ENCODE data around the gene NR3C1. TPM values are rescaled to one million over a fixed set of nuclear protein-coding genes. Genes with fewer than 3 reads are reported as not detected.

NR3C1 gene
- total RNA-seq, 1 donor from 2014 or later = 2.3 TPM

GRCh38 chr5:143284521-143284920, 119.0 kb downstream of the NR3C1 start:
- Mint-ChIP-seq H3K9me3 (ENCODE audit: unreplicated experiment) (no peaks in the 10 kb centered on the region), H3K4me3 (ENCODE audit: unreplicated experiment) (no peak overlapping the region), H3K27me3 (ENCODE audit: unreplicated experiment) (no peaks in the 10 kb centered on the region), H3K27ac (ENCODE audit: unreplicated experiment) (no peak overlapping the region), H3K36me3 (ENCODE audit: unreplicated experiment) (peaks cover 6% of the 10 kb centered on the region), H3K4me1 (ENCODE audit: low read depth, unreplicated experiment) (no peaks in the 10 kb centered on the region)
- DNase-seq = no peak
- TF ChIP-seq CTCF (IDR thresholded peaks at IDR 0.05; ENCODE audit: partially characterized antibody, unreplicated experiment) = no peak

- Mint-ChIP-seq H3K4me3 (ENCODE audit: unreplicated experiment) (no peak overlapping the region), H3K27me3 (ENCODE audit: unreplicated experiment) (no peaks in the 10 kb centered on the region), H3K9me3 (ENCODE audit: unreplicated experiment) (no peaks in the 10 kb centered on the region), H3K36me3 (ENCODE audit: unreplicated experiment) (peaks cover 6% of the 10 kb centered on the region), H3K27ac (ENCODE audit: unreplicated experiment) (no peak overlapping the region), H3K4me1 (ENCODE audit: low read depth, unreplicated experiment) (no peaks in the 10 kb centered on the region)
- no peak for DNase-seq
- no peak for TF ChIP-seq CTCF (IDR thresholded peaks at IDR 0.05; ENCODE audit: partially characterized antibody, unreplicated experiment)
Observed at GRCh38 chr5:143284002-143284401, 119.5 kb downstream of the NR3C1 start.

- TF ChIP-seq CTCF (IDR thresholded peaks at IDR 0.05; ENCODE audit: partially characterized antibody, unreplicated experiment) = no peak
- no peak overlapping the region for H3K4me3 Mint-ChIP-seq (ENCODE audit: unreplicated experiment)
- no peak for DNase-seq
- H3K9me3 Mint-ChIP-seq (ENCODE audit: unreplicated experiment) = no peaks in the 10 kb centered on the region
- no peaks in the 10 kb centered on the region for H3K27me3 Mint-ChIP-seq (ENCODE audit: unreplicated experiment)
- no peaks in the 10 kb centered on the region for H3K4me1 Mint-ChIP-seq (ENCODE audit: low read depth, unreplicated experiment)
- H3K36me3 Mint-ChIP-seq (ENCODE audit: unreplicated experiment) = peaks cover 6% of the 10 kb centered on the region
- H3K27ac Mint-ChIP-seq (ENCODE audit: unreplicated experiment) = no peak overlapping the region
Observed at GRCh38 chr5:143281226-143281625, 122.3 kb downstream of the NR3C1 start.

GRCh38 chr5:143279698-143280097, 123.8 kb downstream of the NR3C1 start:
- no peaks in the 10 kb centered on the region for H3K9me3 Mint-ChIP-seq (ENCODE audit: unreplicated experiment)
- no peak overlapping the region for H3K4me3 Mint-ChIP-seq (ENCODE audit: unreplicated experiment)
- no peak for DNase-seq
- TF ChIP-seq CTCF (IDR thresholded peaks at IDR 0.05; ENCODE audit: partially characterized antibody, unreplicated experiment) = no peak
- H3K27ac Mint-ChIP-seq (ENCODE audit: unreplicated experiment) = no peak overlapping the region
- no peaks in the 10 kb centered on the region for H3K27me3 Mint-ChIP-seq (ENCODE audit: unreplicated experiment)
- H3K4me1 Mint-ChIP-seq (ENCODE audit: low read depth, unreplicated experiment) = no peaks in the 10 kb centered on the region
- peaks cover 6% of the 10 kb centered on the region for H3K36me3 Mint-ChIP-seq (ENCODE audit: unreplicated experiment)

- Mint-ChIP-seq H3K9me3 (ENCODE audit: unreplicated experiment) (no peaks in the 10 kb centered on the region), H3K36me3 (ENCODE audit: unreplicated experiment) (no peaks in the 10 kb centered on the region), H3K27ac (ENCODE audit: unreplicated experiment) (no peak overlapping the region), H3K4me3 (ENCODE audit: unreplicated experiment) (no peak overlapping the region), H3K4me1 (ENCODE audit: low read depth, unreplicated experiment) (no peaks in the 10 kb centered on the region), H3K27me3 (ENCODE audit: unreplicated experiment) (no peaks in the 10 kb centered on the region)
- no peak for DNase-seq
- no peak for TF ChIP-seq CTCF (IDR thresholded peaks at IDR 0.05; ENCODE audit: partially characterized antibody, unreplicated experiment)
Observed at GRCh38 chr5:143277536-143277935, 126.0 kb downstream of the NR3C1 start.

Data from glutamatergic neuron (in vitro differentiated cells).